Fibroblast of the conjunctiva (primary cell): ENCODE results near the gene CDCP1.

ENCODE experiments used
- DNase-seq: peaks from one replicate; pipeline ENCODE4 v3.0.0-alpha.2; 2010; ENCODE audit warnings: low read depth

Gene CDCP1

DNA sequence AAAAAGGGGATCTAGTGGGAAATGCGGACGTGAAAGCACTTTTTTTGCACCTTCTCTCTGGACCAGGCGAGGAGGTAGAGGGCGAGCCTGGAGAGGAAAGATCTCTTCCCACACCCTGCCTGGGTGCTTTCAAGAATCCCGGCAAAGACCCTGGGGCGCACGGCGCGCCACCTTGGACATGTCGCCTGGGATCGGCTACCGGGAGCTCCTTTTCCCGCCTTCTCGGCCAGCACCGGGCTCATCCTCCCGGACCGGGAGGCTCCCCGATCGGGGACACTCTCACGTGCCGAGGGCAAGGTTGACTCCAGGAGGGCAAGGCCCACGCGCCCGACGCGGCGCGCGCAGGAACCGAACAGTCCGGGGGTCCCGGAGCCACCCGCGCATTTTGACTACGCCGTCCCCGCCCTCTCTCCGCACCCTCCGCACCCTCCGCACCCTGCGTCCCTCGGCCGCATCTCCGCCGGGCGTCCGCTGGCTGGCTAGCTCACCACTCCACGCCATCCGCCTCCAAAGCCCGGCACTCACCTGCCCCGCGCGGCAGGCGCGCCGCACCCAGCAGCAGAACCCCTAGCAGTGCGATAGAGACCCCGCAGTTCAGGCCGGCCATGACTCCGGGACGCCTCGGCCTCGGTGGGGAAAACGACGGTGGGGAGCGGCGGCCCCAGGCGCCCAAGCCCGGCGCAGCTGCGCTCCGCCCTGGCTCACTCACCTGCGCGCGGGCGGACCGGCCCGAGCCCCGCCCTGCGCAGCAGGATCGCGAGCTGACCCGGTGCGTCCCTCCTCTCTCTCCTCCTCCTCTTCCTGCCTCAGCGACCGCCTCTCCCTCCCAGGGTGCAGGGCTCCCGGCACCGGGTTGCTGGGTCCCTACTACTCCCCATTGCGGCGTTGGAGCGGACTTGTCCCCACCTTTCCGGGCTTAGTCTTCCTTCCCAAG lies at the start of gene CDCP1:
Gene CDCP1, minus strand, starts transcription at position 698 of the 934 bp plus-strand sequence. Its CDS starts 91 bp downstream, at position 607.
- no peak for DNase-seq

- no peak for DNase-seq
Measured at GRCh38 chr3:45194791-45195190, 48.6 kb upstream of the CDCP1 start.

DNA sequence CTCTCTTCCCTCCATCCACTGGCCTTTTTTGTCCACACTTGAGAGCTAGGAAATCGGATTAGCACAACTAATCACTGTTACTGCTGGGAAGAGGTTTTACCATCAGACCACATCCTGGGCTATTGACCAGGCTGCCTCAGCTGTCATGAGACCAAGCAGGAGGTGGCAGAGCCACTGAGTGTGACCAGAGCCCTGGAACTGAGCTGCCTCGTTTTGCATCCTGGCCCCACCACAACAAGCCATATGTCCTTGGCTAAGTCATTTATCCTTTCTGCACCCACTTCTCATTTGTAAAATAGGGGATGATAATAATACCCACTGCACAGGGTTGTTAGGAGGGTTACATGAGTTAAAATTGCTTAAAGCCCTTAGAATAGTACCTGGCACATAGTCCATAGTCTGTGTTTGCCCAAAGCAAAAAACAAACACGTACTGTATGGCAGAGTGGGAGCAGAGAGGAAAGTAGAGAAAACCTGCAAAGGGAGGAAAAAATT lies 45.8 kb upstream of the CDCP1 start:
- DNase-seq = no peak

DNA sequence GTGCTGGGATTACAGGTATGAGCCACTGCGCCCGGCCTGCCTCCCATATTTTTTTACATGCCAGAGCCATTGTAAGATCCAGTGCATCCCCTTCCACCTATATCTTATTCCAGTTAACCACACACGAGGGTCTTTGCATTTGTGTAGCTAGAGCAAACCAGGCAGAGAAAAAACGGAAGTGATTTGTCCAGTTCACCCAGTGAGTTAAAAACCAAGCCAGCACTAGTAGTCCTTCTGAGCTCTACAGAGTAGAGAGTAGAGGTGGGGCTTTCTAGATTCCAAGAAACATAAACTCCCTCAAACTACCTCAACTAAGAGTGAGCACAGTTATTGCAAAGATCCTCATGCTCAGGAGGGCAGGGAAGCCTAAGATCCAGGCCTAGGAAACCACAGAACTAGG lies 45.2 kb upstream of the CDCP1 start:
- DNase-seq = no peak

DNA sequence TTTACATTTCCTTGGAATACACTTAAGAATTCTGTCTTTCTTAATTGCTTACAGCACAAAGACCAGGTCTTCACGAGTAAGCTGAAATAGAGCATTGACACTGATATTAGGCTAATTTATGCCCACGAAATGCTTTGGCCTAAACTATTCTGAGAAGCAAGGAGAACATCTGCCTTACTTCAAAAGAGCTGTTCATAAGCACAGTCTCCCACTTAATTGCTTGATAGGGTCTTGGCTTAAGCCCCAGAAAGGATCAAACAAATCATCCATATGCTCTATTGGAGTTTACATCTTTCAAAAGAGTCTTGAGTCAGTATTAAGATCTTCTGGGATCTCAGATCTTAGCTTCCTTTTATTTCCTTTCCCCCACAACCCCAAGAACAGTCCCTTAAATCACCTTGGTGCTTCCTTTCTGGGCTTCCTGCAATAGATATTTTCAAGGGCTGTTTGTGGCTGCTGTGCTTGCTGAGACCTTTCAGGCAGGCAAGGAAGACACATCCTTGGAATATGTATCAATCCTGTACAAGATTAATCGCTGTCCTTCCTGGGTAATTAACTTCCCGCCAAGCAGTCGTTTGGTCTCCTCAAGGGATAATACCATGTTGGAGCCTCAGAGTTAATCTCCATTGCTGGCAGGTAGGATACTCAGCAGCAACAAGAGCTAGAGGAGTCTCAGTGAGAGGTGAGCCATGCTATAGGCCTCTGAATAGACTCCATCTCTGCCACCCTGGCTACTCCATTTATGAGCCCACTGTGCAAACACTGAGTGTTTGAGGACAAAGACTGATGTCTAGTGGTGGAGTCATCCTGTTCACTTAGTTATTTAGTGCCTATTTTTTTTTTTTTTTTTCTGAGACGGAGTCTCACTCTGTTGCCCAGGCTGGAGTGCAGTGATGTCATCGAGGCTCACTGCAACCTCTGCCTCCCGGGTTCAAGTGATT lies 42.8 kb upstream of the CDCP1 start:
- DNase-seq = no peak

DNA sequence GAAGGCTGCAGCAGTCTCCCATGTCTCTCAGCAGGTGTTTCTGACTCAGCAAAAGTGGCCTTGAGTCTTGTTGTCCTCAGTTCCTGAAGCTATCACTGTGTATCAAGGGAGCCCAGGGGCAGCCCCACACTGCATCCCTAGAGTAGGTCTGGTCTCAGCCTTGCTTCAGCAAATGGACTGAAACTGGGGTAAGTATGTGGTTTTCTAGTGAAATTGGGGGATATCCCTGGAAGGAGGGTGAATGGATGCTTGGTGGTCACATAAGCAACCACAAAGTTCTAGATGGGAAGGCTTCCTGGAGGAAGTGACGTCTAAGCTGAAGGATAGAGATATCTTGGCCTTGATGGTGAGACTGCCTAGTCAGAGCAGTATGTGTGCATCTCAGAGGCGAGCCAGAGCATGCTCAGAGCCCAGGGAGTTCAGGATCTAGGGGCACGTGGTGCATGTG lies 41.5 kb upstream of the CDCP1 start:
- no peak for DNase-seq

GRCh38 chr3:45186871-45187270 lies 40.7 kb upstream of the CDCP1 start:
- no peak for DNase-seq

- no peak for DNase-seq
Measured at GRCh38 chr3:45185461-45185860, 39.3 kb upstream of the CDCP1 start.

DNA sequence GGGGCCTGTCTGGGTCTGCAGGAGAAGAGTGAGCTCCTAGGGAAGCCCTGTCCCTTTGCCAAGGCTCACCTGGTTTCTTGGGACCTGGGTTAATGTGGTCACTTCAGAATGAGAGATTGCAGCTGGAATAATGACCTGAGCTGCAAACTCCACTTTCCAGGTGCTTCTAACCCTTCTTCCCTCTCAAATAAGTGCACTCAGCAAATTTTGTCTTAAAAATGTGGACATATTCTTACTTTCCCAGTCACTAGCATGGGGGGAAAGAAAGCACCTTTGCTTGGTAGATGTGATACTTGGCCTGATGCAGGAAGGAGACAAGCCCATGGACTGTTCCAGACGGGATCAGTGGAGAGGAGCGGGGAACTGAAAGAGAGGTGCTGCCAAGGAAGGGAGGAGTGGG lies 38.9 kb upstream of the CDCP1 start:
- DNase-seq = no peak

DNA sequence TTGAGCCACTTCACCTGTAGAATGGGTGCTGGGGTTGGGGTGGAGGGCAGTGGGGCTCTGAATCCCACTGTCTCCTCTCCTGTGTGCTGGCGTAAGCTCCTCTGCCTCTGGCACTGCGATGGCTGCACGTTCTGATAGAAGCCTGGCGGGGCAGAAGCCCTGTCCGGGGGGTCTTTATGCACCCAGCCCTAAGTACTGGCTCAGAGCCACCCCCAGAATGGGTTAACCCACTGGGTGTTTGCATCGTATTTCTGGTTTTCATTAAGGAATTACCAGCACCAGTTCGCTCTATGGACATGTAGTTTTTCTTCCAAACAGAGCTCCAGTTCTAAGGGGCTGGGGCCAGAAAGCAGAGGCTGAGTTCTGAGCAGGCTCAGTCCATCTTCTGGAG lies 37.7 kb upstream of the CDCP1 start:
- DNase-seq = no peak

GRCh38 chr3:45182915-45183871 lies 37.0 kb upstream of the CDCP1 start:
- peak; percentile 65 for DNase-seq

DNA sequence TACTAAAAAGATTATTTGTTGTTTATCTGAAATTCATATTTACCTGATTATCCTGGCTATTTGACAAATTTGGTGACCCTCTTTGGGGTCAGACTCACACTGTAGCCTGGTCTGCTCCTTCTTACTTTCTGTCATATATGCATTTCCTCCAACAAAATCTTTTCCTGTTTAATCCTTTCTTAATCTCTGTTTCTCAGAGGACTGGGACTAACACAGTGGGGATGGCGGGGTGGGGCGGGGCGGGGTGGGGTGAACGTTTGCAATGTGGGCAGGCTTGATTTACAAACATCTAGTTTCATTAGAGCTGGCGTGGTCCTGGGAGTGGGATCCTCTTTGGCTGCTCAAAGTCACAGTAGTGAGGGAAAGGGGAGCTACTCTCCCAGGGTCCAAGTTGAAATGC lies 35.3 kb upstream of the CDCP1 start:
- DNase-seq = no peak

DNA sequence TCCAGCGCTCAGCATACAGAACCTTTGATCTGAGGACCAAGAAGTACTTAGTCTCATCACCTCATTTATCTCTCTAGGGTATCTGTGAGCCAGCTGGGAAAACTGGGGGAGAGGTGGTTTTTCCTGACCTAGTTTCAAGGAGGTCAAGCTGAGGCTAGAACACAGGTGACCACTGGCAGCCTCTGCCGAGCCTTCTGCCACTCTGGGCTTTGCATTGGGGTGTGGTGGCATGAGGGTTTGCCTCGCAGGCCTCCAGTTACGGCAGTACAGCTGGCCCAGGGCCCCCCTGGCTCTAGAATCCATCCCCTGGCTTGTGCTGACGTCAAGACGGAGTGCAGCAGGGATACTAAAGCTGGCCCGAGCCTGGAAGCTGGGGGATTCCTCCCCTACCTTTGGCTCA lies 34.7 kb upstream of the CDCP1 start:
- no peak for DNase-seq

GRCh38 chr3:45180051-45180450 lies 33.9 kb upstream of the CDCP1 start:
- no peak for DNase-seq

DNA sequence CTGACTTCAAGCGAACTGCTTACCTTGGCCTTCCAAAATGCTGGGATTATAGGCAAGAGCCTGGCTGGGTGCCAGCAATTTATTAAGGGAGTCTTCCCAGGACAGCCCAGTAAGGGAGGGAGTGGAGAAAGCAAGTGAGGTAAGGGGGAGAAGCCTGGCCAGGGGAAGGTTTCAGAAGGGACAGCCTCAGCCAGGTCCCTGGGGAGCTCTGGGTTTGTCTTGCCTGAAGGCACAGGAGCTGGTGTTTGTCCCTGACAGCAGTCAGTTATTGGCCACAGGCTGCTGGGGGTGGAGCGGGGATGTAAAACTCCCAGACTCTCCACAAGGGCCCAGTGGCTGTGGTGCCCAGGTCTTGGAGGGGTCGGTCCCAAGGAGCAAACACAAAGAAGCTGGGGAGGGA lies 33.0 kb upstream of the CDCP1 start:
- no peak for DNase-seq

DNA sequence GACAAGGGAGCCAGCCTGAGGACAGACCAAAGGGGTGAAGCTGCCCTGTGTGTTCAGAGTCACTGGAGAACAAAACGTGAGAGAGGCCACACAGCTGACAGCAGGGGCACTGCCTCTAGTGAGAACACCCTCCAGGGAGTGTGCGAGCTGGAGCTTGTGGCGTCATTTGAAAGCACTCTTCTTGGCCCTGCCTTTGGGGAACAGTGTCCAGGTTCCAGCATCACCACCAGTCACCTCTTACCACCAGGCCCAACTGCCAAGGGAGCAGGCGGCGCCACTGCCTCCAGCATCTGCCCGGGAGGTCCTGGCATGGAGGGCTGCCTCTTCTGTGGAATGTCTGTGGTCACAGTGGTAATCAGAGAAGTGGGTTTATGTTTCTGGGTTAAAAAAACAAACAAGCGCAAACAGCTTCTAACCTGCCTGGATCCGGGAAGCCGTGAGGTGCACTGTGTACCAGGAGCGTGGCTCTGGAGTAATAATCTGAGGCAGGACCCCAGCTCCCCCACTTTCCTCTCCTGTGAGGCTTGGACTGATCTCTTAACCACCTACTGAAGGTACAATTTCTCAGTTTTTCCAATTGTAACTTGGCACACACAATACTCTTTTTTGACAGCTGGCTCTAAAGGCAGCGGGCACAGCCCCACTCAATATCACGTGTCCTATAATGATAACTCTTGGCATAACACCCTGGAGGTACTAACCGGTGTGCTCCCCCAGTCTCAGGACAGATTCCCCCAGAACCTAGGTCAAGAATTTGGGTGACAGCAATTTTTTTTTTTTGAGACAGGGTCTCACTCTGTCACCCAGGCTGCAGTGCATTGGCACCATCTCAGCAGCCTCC lies 32.2 kb upstream of the CDCP1 start:
- DNase-seq = no peak

DNA sequence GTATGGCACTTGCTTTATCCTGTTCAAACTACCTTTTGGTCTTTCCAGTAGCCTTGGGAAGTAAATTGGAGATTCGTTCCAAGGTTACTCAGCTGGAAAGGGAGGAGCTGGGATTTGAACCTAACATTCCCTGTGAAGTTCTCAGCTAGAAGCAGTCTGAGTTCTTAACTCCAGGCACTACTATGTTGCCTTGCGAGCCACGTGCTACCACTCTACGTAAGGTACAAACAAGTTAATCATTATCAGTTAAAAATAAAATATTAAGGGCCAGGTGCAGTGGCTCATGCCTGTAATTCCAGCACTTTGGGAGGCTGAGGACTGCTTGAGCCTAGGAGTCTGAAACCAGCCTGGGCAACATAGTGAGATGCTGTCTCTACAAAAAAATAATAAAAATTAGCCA lies 30.7 kb upstream of the CDCP1 start:
- DNase-seq = no peak

GRCh38 chr3:45174234-45174633 lies 28.1 kb upstream of the CDCP1 start:
- DNase-seq = no peak

- no peak for DNase-seq
Measured at GRCh38 chr3:45173776-45174175, 27.6 kb upstream of the CDCP1 start.

DNA sequence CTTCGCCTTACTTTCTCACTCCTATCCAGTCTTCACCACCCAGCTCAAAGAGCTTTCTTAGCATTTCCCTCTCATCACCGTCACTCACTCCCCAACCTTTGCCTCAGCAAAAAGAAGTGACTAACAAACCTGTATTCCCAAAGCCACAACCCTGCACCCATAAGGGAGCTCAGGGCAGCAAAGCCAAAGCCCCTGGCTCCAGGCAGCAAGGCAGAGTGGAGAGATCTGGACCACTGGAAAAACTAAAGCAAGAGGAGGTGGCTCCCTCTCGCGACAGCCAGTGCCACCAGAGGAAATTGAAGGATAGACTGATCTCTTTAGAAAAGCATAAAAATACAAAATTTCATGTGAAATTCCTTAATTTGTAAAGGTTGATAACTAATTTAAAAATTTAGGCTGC lies 25.1 kb upstream of the CDCP1 start:
- no peak for DNase-seq

DNA sequence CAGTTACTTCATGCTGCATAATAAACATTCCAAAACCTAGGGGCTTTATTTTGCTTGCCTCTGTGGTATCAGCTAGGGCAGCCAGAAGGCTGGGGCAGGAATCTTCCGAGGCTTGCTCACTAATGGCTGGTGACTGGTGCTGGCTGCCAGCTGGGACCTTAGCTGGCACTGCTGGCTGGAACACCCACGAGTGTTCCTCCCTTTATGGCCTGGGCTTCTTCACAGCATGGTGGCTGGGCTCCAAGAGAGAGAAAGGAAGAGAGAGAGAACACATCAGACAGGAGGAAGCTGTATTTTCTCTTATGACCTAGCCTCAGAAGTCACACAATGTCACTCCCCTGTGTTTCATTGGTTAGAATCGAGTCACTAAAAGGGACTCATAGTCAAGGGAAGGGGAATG lies 23.9 kb upstream of the CDCP1 start:
- DNase-seq = no peak
